Measurements from ENCODE around the gene TMC4. TPM values are rescaled to one million over a fixed set of nuclear protein-coding genes. Genes with fewer than 3 reads are reported as not detected.
"Not testable (repeated sequence)": the region's sequence is repeated elsewhere in the genome, so short reads cannot be mapped to it uniquely, and the experiment has no call there.

Gene TMC4
- polyA plus RNA-seq (ENCODE audit: insufficient read length in 4 of 4) = 10 to 100 TPM; 27.1 to 48.0 (median 36.6) TPM

- no peak for DNase-seq (ENCODE audit: low read depth in 4 of 4, low spot score in 2 of 4)
Measured at GRCh38 chr19:54172471-54173358, at the start of gene TMC4. Gene TMC4 (minus strand): TSS chr19:54173160. CDS start chr19:54173117, 43 bp downstream.

GRCh38 chr19:54221947-54222346, 49.0 kb upstream of the TMC4 start:
- DNase-seq (ENCODE audit: low read depth in 4 of 4, low spot score in 2 of 4) = not testable (repeated sequence)

GRCh38 chr19:54219702-54220101, 46.7 kb upstream of the TMC4 start:
- DNase-seq (ENCODE audit: low read depth in 4 of 4, low spot score in 2 of 4) = not testable (repeated sequence)

- DNase-seq (ENCODE audit: low read depth in 4 of 4, low spot score in 2 of 4) = no peak
Measured at GRCh38 chr19:54218960-54219661, 46.2 kb upstream of the TMC4 start.

GRCh38 chr19:54218259-54218658, 45.3 kb upstream of the TMC4 start:
- no peak for DNase-seq (ENCODE audit: low read depth in 4 of 4, low spot score in 2 of 4)

GRCh38 chr19:54217517-54218247, 44.7 kb upstream of the TMC4 start:
- not testable (repeated sequence) for DNase-seq (ENCODE audit: low read depth in 4 of 4, low spot score in 2 of 4)

GRCh38 chr19:54216869-54217268, 43.9 kb upstream of the TMC4 start:
- DNase-seq (ENCODE audit: low read depth in 4 of 4, low spot score in 2 of 4) = no peak

- not testable (repeated sequence) for DNase-seq (ENCODE audit: low read depth in 4 of 4, low spot score in 2 of 4)
Measured at GRCh38 chr19:54214734-54215133, 41.8 kb upstream of the TMC4 start.

- DNase-seq (ENCODE audit: low read depth in 4 of 4, low spot score in 2 of 4) = not testable (repeated sequence)
Measured at GRCh38 chr19:54214217-54214616, 41.3 kb upstream of the TMC4 start.

- no peak for DNase-seq (ENCODE audit: low read depth in 4 of 4, low spot score in 2 of 4)
Measured at GRCh38 chr19:54211235-54211634, 38.3 kb upstream of the TMC4 start.

GRCh38 chr19:54209811-54210494, 37.0 kb upstream of the TMC4 start:
- DNase-seq (ENCODE audit: low read depth in 4 of 4, low spot score in 2 of 4) = peak in 2 of 4 donors; percentile 71 to 86

- DNase-seq (ENCODE audit: low read depth in 4 of 4, low spot score in 2 of 4) = no peak
Measured at GRCh38 chr19:54209058-54209810, 36.3 kb upstream of the TMC4 start.

- DNase-seq (ENCODE audit: low read depth in 4 of 4, low spot score in 2 of 4) = no peak
Measured at GRCh38 chr19:54208784-54209057, 35.8 kb upstream of the TMC4 start.

GRCh38 chr19:54207983-54208783, 35.2 kb upstream of the TMC4 start:
- no peak for DNase-seq (ENCODE audit: low read depth in 4 of 4, low spot score in 2 of 4)

- no peak for DNase-seq (ENCODE audit: low read depth in 4 of 4, low spot score in 2 of 4)
Measured at GRCh38 chr19:54207676-54207982, 34.7 kb upstream of the TMC4 start.

GRCh38 chr19:54207193-54207592, 34.2 kb upstream of the TMC4 start:
- DNase-seq (ENCODE audit: low read depth in 4 of 4, low spot score in 2 of 4) = not testable (repeated sequence)

GRCh38 chr19:54206831-54207177, 33.8 kb upstream of the TMC4 start:
- no peak for DNase-seq (ENCODE audit: low read depth in 4 of 4, low spot score in 2 of 4)

GRCh38 chr19:54206030-54206830, 33.3 kb upstream of the TMC4 start:
- no peak for DNase-seq (ENCODE audit: low read depth in 4 of 4, low spot score in 2 of 4)
